HG03108 (cell line): ENCODE data around the gene ME1.
A peak's percentile ranks its signal among the peaks of the same experiment; 100 is the strongest.
"Not testable (repeated sequence)": the region's sequence is repeated elsewhere in the genome, so short reads cannot be mapped to it uniquely, and the experiment has no call there.

Source experiments
- ATAC-seq: cut with Tn5 transposase; IDR thresholded peaks from one replicate; pipeline ENCODE4 v1.9.1; 2021; ENCODE audit warnings: moderate library complexity; ENCODE audit not compliant: unreplicated experiment

ME1 gene

GRCh38 chr6:83430611-83431544, at the start of gene ME1:
ME1 (minus strand) TSS chr6:83431051; CDS start chr6:83430954, 97 bp downstream.
- peak; percentile 83 for ATAC-seq

- no peak for ATAC-seq
Observed at GRCh38 chr6:83480470-83480869, 49.6 kb upstream of the ME1 start.

- no peak for ATAC-seq
Observed at GRCh38 chr6:83479389-83479788, 48.5 kb upstream of the ME1 start.

- no peak for ATAC-seq
Observed at GRCh38 chr6:83476971-83477370, 46.1 kb upstream of the ME1 start.

GRCh38 chr6:83474309-83474708, 43.5 kb upstream of the ME1 start:
- ATAC-seq: no peak

GRCh38 chr6:83472767-83473166, 41.9 kb upstream of the ME1 start:
- no peak for ATAC-seq

GRCh38 chr6:83470587-83470986, 39.7 kb upstream of the ME1 start:
- no peak for ATAC-seq

GRCh38 chr6:83470001-83470400, 39.1 kb upstream of the ME1 start:
- ATAC-seq: no peak

- no peak for ATAC-seq
Observed at GRCh38 chr6:83467620-83468036, 36.8 kb upstream of the ME1 start.

GRCh38 chr6:83466328-83466727, 35.5 kb upstream of the ME1 start:
- no peak for ATAC-seq

- ATAC-seq: no peak
Observed at GRCh38 chr6:83464381-83465140, 33.7 kb upstream of the ME1 start.

- ATAC-seq: no peak
Observed at GRCh38 chr6:83463886-83464285, 33.0 kb upstream of the ME1 start.

- no peak for ATAC-seq
Observed at GRCh38 chr6:83462524-83462923, 31.7 kb upstream of the ME1 start.

GRCh38 chr6:83461438-83461837, 30.6 kb upstream of the ME1 start:
- no peak for ATAC-seq

- ATAC-seq: no peak
Observed at GRCh38 chr6:83459663-83460062, 28.8 kb upstream of the ME1 start.

- not testable (repeated sequence) for ATAC-seq
Observed at GRCh38 chr6:83450015-83450414, 19.2 kb upstream of the ME1 start.

GRCh38 chr6:83444086-83444699, 13.3 kb upstream of the ME1 start:
- ATAC-seq: not testable (repeated sequence)

- no peak for ATAC-seq
Observed at GRCh38 chr6:83443516-83443915, 12.7 kb upstream of the ME1 start.

GRCh38 chr6:83442752-83443151, 11.9 kb upstream of the ME1 start:
- ATAC-seq: no peak

GRCh38 chr6:83439201-83439600, 8.3 kb upstream of the ME1 start:
- no peak for ATAC-seq

- ATAC-seq: no peak
Observed at GRCh38 chr6:83436674-83437073, 5.8 kb upstream of the ME1 start.

GRCh38 chr6:83433177-83433576, 2.3 kb upstream of the ME1 start:
- ATAC-seq: no peak
